NCI-H82 treated with DMSO at 0.1 percent for 48 hours (cell line): Measurements from ENCODE around the gene ARHGEF37.
"Not testable (repeated sequence)": the region's sequence is repeated elsewhere in the genome, so short reads cannot be mapped to it uniquely, and the experiment has no call there.

Experiments used
- DNase-seq: peaks from one replicate; lab custom pipeline; 2025; ENCODE audit not compliant: unreplicated experiment; lab: John Stamatoyannopoulos, UW

ARHGEF37 gene

GRCh38 chr5:149669273-149669672, 88.0 kb downstream of the ARHGEF37 start:
- DNase-seq = not testable (repeated sequence)

GRCh38 chr5:149671544-149671943, 90.2 kb downstream of the ARHGEF37 start:
- DNase-seq = no peak

- DNase-seq = no peak
Observed at GRCh38 chr5:149672701-149673476, 91.6 kb downstream of the ARHGEF37 start.

- DNase-seq = no peak
Observed at GRCh38 chr5:149674686-149675085, 93.4 kb downstream of the ARHGEF37 start.

GRCh38 chr5:149675610-149676201, 94.4 kb downstream of the ARHGEF37 start:
- DNase-seq = no peak

GRCh38 chr5:149677731-149678130, 96.4 kb downstream of the ARHGEF37 start:
- no peak for DNase-seq

GRCh38 chr5:149679876-149680809, 98.8 kb downstream of the ARHGEF37 start:
- DNase-seq = no peak

- no peak for DNase-seq
Observed at GRCh38 chr5:149680810-149681221, 99.5 kb downstream of the ARHGEF37 start.

- DNase-seq = no peak
Observed at GRCh38 chr5:149681252-149681651, 100.0 kb downstream of the ARHGEF37 start.

- DNase-seq = no peak
Observed at GRCh38 chr5:149681922-149682321, 100.6 kb downstream of the ARHGEF37 start.

GRCh38 chr5:149682532-149683075, 101.3 kb downstream of the ARHGEF37 start:
- DNase-seq = no peak

GRCh38 chr5:149683964-149684363, 102.7 kb downstream of the ARHGEF37 start:
- DNase-seq = no peak

- no peak for DNase-seq
Observed at GRCh38 chr5:149684371-149684770, 103.1 kb downstream of the ARHGEF37 start.
